OCI-LY1 (cell line): ENCODE data around the gene TBC1D5.

ENCODE experiments used
- H2AFZ ChIP-seq: fragments of 200-600 bp; sonication (generic), shearing (Covaris generic); 2 replicates; pipeline ENCODE4 v1.6.0; 2014; ENCODE audit warnings: antibody characterized with exemption, mild to moderate bottlenecking, low read length
- H3F3A ChIP-seq: fragments of 200-600 bp; sonication (generic), shearing (Covaris generic); 2 replicates; pipeline ENCODE4 v1.6.0; 2014; ENCODE audit warnings: mild to moderate bottlenecking, antibody characterized with exemption, low read length, moderate library complexity; ENCODE audit not compliant: insufficient read depth
- H3K27ac ChIP-seq: fragments of 200-600 bp; sonication (generic); 2 replicates; pipeline ENCODE4 v1.5.1; 2014; ENCODE audit warnings: low read length, mixed run types, mild to moderate bottlenecking, low read depth; ENCODE audit not compliant: poor library complexity, severe bottlenecking
- H3K27me3 ChIP-seq: fragments of 200-600 bp; sonication (generic); 2 replicates; pipeline ENCODE4 v1.6.0; 2014; ENCODE audit warnings: antibody characterized with exemption, mild to moderate bottlenecking, low read length, moderate library complexity; ENCODE audit not compliant: insufficient read depth
- H3K36me3 ChIP-seq: fragments of 200-600 bp; sonication (generic); 2 replicates; pipeline ENCODE4 v1.6.1; 2014; ENCODE audit warnings: mild to moderate bottlenecking, antibody characterized with exemption, low read length, moderate library complexity, mixed read lengths; ENCODE audit not compliant: insufficient read depth
- H3K4me1 ChIP-seq: fragments of 200-600 bp; sonication (generic); 2 replicates; pipeline ENCODE4 v1.5.1; 2014; ENCODE audit warnings: mild to moderate bottlenecking, low read length, moderate library complexity; ENCODE audit not compliant: insufficient read depth, severe bottlenecking
- H3K4me2 ChIP-seq: fragments of 200-600 bp; sonication (generic), shearing (Covaris generic); 2 replicates; pipeline ENCODE4 v1.6.1; 2014; ENCODE audit warnings: low read length
- H3K4me3 ChIP-seq: fragments of 200-600 bp; sonication (generic); 2 replicates; pipeline ENCODE4 v1.5.1; 2014; ENCODE audit warnings: low read length, low read depth, mild to moderate bottlenecking, mixed read lengths; ENCODE audit not compliant: poor library complexity, severe bottlenecking
- H3K79me2 ChIP-seq: fragments of 200-600 bp; shearing (Covaris generic); 2 replicates; pipeline ENCODE4 v1.6.1; 2016; ENCODE audit warnings: mixed run types, low read length, mixed read lengths; ENCODE audit not compliant: insufficient read depth
- H3K9ac ChIP-seq: fragments of 200-600 bp; sonication (generic), shearing (Covaris generic); 2 replicates; pipeline ENCODE4 v1.6.1; 2014; ENCODE audit warnings: mild to moderate bottlenecking, low read length, mixed read lengths
- H3K9me2 ChIP-seq: fragments of 200-600 bp; sonication (generic), shearing (Covaris generic); 2 replicates; pipeline ENCODE4 v1.6.1; 2014; ENCODE audit warnings: low read depth, mild to moderate bottlenecking, low read length, mixed read lengths
- H3K9me3 ChIP-seq: fragments of 200-600 bp; shearing (Covaris generic); 2 replicates; pipeline ENCODE4 v1.6.1; 2014; ENCODE audit warnings: low read length, mixed read lengths
- H4K20me1 ChIP-seq: fragments of 200-600 bp; sonication (generic), shearing (Covaris generic); 2 replicates; pipeline ENCODE4 v1.6.0; 2016; ENCODE audit warnings: mild to moderate bottlenecking, low read length; ENCODE audit not compliant: insufficient read depth
- EZH2 ChIP-seq: fragments of 200-600 bp; sonication (generic), shearing (Covaris generic); IDR thresholded peaks from 2 replicates; pipeline ENCODE4 v1.8.0; 2017; ENCODE audit warnings: borderline replicate concordance, mixed run types, mild to moderate bottlenecking, antibody characterized with exemption, low read length, moderate library complexity, mixed read lengths
- TF ChIP-seq, protein P1 (sequence below): fragments of 200-600 bp; sonication (generic), shearing (Covaris generic); IDR thresholded peaks from 2 replicates; pipeline ENCODE4 v1.5.1; 2017; ENCODE audit warnings: mild to moderate bottlenecking, antibody characterized with exemption, low read length, moderate library complexity, mixed read lengths

TBC1D5 gene

DNA sequence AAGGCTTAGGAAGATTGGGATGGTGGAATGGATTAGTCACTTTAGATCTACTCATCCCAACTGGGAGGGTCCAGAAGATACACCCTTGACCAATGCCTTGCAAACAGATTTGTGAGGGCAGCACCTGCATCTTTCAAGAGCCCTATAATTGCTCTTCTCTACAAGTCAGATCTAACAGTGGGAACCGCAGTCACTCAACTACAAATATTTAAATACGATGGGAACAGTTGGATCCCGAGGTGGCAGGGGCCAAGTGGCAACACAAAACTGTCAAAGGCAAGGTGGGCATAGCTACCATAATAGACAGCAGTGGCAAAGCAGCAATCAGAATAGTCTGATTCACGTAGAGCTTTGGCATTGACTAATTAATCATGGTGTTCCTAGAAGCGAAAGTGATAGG is 152.0 kb downstream of the TBC1D5 start:
- no peak overlapping the region for H3K9ac ChIP-seq
- no peaks in the 10 kb centered on the region for H3K27me3 ChIP-seq
- H4K20me1 ChIP-seq, result no peaks in the 10 kb centered on the region
- H3K4me1 ChIP-seq, result peaks cover 5% of the 10 kb centered on the region
- no peaks in the 10 kb centered on the region for H3F3A ChIP-seq
- TF ChIP-seq, protein P1, sequence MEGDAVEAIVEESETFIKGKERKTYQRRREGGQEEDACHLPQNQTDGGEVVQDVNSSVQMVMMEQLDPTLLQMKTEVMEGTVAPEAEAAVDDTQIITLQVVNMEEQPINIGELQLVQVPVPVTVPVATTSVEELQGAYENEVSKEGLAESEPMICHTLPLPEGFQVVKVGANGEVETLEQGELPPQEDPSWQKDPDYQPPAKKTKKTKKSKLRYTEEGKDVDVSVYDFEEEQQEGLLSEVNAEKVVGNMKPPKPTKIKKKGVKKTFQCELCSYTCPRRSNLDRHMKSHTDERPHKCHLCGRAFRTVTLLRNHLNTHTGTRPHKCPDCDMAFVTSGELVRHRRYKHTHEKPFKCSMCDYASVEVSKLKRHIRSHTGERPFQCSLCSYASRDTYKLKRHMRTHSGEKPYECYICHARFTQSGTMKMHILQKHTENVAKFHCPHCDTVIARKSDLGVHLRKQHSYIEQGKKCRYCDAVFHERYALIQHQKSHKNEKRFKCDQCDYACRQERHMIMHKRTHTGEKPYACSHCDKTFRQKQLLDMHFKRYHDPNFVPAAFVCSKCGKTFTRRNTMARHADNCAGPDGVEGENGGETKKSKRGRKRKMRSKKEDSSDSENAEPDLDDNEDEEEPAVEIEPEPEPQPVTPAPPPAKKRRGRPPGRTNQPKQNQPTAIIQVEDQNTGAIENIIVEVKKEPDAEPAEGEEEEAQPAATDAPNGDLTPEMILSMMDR, result no peak
- no peak for TF ChIP-seq EZH2
- H3K4me2 ChIP-seq, result no peak overlapping the region
- no peaks in the 10 kb centered on the region for H3K9me2 ChIP-seq
- no peaks in the 10 kb centered on the region; the same call in 1 of the 2 replicates for H3K36me3 ChIP-seq
- H2AFZ ChIP-seq, result no peak overlapping the region
- H3K27ac ChIP-seq, result no peak overlapping the region
- peaks cover 11% of the 10 kb centered on the region; the same call in 1 of the 2 replicates for H3K9me3 ChIP-seq
- H3K79me2 ChIP-seq, result peaks cover 3% of the 10 kb centered on the region; the same call in 1 of the 2 replicates
- no peak overlapping the region for H3K4me3 ChIP-seq

DNA sequence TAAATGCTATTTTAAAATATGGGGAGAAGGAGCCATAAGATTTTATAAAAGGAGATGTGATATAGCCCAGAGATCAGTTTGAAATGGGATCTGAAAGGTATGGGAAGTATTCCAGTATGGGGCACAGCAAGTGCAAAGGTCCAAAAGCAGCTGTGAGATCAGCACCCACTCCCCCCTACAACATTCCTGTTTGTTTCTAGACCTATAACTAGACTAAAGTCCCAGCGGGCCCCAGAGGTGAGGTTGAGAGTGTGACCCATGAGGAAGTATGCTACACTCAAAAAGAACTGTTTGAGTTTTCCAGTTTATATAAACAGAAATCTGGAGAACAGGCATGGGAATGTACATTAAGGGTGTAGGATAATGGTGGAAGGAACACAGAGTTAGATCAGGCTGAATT is 152.5 kb downstream of the TBC1D5 start:
- H3K27ac ChIP-seq, result no peak overlapping the region
- H3K36me3 ChIP-seq, result no peaks in the 10 kb centered on the region; the same call in 1 of the 2 replicates
- no peaks in the 10 kb centered on the region for H3K9me2 ChIP-seq
- H3K4me1 ChIP-seq, result peaks cover 5% of the 10 kb centered on the region
- peaks cover 3% of the 10 kb centered on the region; the same call in 1 of the 2 replicates for H3K79me2 ChIP-seq
- H2AFZ ChIP-seq, result no peak overlapping the region
- H3F3A ChIP-seq, result no peaks in the 10 kb centered on the region
- no peak overlapping the region for H3K9ac ChIP-seq
- no peak for TF ChIP-seq EZH2
- TF ChIP-seq, protein P1, result no peak
- no peaks in the 10 kb centered on the region for H3K27me3 ChIP-seq
- no peaks in the 10 kb centered on the region for H4K20me1 ChIP-seq
- no peak overlapping the region for H3K4me3 ChIP-seq
- H3K9me3 ChIP-seq, result peaks cover 11% of the 10 kb centered on the region; the same call in 1 of the 2 replicates
- H3K4me2 ChIP-seq, result no peak overlapping the region

DNA sequence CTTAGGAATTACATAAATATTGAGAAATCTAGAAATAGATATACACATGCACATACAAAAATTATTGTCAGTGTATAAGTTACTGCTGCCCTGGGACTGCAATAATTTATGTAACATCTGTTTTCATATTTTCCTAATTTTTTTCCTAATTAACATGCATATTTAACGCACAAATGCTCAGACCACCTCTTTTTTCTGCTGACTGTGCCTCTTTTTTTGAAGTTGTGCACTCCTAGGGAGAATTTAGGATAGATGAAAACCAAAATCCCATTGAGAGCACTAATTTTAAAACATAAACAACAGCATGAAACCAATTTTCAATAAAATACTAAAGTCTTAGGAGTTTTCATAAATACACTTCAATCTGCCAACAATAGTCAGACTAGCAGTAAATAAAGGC is 154.0 kb downstream of the TBC1D5 start:
- H3K4me2 ChIP-seq, result no peak overlapping the region
- H3K9me2 ChIP-seq, result no peaks in the 10 kb centered on the region
- no peaks in the 10 kb centered on the region for H4K20me1 ChIP-seq
- no peaks in the 10 kb centered on the region for H3K27me3 ChIP-seq
- H3K36me3 ChIP-seq, result no peaks in the 10 kb centered on the region; the same call in 1 of the 2 replicates
- peaks cover 11% of the 10 kb centered on the region; the same call in 1 of the 2 replicates for H3K9me3 ChIP-seq
- no peak for TF ChIP-seq EZH2
- TF ChIP-seq, protein P1, result no peak
- H3F3A ChIP-seq, result no peaks in the 10 kb centered on the region
- H3K4me1 ChIP-seq, result peaks cover 5% of the 10 kb centered on the region
- H2AFZ ChIP-seq, result no peak overlapping the region
- no peak overlapping the region for H3K27ac ChIP-seq
- H3K4me3 ChIP-seq, result no peak overlapping the region
- no peak overlapping the region for H3K9ac ChIP-seq
- H3K79me2 ChIP-seq, result peaks cover 3% of the 10 kb centered on the region; the same call in 1 of the 2 replicates
